ENCODE measurements around the gene YY1AP1.
"Not testable (repeated sequence)": the region's sequence is repeated elsewhere in the genome, so short reads cannot be mapped to it uniquely, and the experiment has no call there.

Gene YY1AP1

DNA sequence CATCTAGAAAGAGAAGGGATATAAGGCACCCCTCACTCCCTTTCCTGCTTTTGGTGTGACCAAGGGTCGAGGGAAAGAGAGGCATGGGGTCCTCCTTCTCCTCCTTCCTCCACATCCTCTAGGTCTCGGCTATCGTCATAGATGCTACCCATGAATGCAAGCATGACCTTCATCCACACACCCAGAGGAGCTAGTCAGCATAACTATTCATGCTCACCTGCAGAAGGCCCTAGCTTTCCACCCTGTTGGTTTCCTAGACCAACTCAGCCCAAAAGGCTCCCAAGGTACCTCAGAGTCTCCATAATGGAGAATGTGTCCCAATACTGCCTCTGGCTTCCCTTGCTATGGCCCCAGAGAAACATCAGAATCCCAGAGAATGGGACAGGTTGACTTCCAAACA lies 45.3 kb downstream of the YY1AP1 start:
- DNase-seq = no peak

DNA sequence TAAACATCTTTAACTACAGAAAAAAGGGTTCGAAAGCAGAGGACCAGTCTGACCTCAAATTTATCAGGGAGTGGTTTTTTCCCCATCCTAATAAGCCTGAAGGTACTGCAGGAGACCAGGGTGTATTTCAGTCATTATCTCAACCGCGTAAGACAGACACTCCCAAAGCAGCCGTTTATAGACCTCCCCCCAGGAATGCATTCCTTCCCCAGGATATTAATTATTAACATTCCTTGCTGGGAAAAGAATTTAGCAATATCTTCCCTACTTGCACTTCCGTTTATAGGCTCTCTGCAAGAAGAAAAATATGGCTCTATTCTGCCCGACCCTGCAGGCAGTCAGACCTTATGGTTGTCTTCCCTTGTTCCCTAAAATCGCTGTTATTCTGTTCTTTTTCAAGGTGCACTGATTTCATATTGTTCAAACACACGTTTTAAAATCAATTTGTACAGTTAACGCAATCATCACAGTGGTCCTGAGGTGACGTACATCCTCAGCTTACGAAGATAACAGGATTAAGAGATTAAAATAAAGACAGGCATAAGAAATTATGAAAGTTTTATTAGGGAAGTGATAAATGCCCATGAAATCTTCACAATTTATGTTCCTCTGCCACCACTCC lies 45.9 kb downstream of the YY1AP1 start:
- not testable (repeated sequence) for DNase-seq

DNA sequence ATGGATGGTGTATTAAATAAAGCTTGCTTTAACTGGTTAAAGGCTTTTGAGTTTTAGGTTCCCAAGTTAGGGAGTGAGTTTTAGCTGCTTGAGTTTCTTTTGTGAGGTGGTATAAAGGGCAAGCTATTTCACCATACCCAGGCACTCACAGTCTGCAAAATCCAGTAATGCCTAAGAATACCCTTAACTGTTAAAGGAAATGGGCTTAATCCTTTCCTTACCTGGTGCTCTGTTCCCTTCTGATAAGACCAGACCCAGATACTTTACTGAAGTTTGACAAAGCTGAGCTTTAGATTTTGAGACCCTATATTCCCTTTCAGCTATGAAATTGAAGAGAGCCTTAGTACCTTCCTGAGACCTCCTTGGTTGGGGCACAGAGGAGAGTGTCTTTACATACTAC lies 48.2 kb downstream of the YY1AP1 start:
- DNase-seq = no peak

DNA sequence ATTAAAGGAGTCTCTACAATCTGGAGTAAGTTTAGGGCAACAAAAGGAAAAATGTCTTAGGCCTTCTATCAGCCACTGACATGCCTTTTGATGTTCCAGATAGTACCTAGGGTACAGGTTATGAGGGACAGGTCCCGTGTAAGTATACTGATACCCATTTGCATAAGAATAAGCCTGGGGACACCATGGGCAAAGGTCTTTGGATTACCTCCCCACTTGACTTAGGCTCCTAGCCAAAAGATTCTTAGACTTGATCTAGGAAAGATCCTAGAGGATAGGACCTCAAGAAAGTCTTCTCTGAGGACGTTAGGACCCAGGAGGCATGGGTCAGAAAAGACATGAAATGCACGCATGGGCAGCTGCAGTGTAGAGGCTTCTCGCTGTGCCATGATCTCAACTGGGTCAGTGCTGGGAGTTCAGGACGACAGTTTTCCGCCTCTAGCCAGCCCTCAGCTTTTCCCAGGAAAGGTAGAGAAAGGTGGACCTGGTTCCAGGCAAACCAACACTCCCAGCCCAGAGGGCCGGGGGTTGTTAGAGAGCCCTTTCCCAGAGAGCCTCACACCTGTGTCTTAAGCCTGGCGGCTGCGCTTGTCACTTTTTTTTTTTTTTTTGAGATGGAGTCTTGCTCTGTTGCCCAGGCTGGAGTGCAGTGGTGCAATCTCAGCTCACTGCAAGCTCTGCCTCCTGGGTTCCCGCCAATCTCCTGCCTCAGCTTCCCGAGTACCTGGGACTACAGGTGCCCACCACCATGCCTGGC lies 52.0 kb downstream of the YY1AP1 start:
- DNase-seq = no peak

DNA sequence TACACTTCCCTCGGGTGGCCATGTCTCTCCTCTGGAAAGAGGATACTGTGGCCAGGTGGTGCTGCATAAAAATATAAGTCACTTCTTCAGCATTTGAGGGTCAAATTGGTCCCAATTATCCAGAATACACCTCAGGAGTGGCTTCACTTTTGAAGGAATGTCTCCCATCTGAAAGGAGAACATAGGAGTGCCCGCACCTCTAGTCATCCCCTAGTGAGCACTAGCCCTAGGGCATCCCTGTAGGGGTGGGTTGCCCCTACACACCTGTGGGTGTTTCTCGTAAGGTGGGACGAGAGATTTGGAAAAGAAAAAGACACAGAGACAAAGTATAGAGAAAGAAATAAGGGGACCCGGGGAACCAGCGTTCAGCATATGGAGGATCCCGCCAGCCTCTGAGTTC lies 62.1 kb downstream of the YY1AP1 start:
- not testable (repeated sequence) for DNase-seq

DNA sequence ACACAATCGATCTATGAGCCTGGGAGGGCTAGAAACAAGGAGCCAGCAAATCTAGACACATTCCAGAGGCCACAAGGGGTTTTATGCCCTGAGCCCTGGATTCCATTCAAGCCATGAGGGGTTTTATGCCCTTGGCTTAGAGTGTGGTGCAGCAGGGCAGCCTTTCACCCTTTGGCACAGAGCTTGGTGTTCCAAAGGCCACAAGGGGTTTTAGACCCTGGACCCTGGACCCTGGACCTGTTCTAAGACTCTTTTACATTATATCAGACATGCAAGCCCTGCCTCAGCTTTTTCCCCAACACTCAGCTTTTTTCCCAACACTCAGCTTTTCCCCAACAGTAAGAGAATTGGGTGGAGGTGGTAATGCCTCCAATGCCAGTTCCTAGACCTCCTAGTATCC lies 65.2 kb downstream of the YY1AP1 start:
- DNase-seq = no peak

DNA sequence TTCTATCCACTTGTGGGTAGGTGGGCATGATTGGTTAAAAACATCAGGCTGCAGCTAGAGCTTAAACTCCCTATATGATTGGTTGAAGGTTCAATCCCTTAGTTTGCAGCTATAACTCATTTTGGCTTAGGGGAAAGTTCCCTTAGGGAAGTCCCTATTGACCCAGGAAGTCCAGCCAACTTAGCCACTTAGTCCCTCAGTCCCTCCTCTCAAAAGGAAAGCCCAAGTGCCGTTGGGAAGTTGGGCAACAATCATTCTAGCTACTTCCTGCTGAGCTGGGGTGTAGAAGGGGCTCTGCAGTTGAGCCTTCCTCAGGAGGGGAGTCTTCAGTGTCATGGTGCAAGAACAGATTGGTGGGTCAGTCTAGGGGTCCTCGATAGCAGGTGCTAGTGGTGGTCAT lies 66.4 kb downstream of the YY1AP1 start:
- DNase-seq = no peak

DNA sequence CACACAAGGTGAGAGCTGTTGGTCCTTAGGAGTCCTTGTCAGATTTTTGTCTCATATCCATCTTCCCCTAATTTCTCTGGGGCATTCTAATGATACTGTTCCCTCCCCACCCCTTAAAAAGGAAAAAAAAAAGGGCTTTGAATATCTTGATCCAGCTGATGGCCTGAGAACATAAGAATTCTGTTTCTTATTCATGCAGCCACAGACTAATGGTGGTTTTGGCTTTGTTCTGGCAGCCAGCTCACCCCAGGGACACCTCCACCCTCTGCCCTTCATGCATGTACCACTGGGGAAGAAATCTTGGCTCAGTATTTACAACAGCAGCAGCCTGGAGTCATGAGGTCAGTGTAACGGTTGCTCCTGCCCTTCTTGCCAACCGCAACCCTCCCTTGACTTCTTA lies 75.3 kb downstream of the YY1AP1 start:
- DNase-seq = not testable (repeated sequence)

DNA sequence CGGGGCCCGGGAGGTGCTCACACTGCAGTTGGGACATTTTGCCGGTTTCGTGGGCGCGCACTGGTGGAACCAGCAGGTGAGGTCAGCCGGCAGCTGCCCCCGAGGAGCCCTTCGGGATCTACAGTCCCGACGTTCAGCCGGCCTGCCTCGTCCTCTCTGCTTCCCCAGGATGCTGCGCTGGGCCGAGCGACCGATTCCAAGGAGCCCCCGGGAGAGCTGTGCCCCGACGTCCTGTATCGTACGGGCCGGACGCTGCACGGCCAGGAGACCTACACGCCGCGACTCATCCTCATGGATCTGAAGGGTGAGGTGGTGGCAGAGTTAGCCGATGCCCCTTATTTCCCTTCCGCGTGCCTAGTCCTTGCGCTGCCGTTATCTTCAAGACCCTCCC lies 78.3 kb downstream of the YY1AP1 start:
- DNase-seq = not testable (repeated sequence)

DNA sequence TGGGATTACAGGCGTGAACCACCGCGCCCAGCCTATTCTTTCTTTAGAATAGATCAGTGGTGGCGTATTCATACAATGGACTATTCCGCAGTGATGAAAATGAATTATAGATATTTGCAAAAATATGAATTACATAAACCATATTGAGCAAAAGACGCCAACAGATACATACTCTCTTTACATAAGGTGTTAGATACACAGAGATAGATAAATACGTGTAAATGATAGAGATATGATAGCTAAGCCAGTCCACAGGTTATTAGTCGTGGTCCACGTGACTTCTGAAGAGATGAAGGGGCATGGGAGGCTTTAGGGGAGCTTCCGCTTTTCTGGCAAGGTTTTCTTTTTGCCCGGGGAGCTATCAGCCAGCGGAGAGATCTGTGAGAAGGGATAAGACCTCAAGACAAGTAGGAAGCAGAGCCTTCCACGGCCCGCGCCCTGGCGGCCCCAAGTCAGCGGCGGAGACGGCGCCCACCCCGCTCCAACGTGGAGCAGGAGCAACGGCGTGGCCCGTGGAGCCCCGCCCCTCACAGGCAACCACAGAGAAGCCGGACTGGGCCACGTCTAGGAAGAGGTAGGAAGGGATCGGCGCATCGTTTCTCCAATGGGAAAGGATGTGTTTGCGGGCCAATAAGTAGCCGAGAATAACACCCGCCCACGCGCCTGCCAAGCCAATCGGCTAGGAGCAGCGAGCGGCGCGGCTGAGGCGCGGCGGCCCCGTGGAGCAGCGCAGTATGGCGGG lies 78.9 kb downstream of the YY1AP1 start, which contains the start of gene MSTO1:
Gene MSTO1 (plus strand): TSS at position 704 of the 742 bp plus-strand sequence. CDS start 31 bp downstream, at position 735.
- peak; percentile 98 for DNase-seq
